Brain microvascular endothelial cell (primary cell): ENCODE results near the gene TCF7L1.

ENCODE experiments used
- DNase-seq: peaks from one replicate; pipeline ENCODE4 v3.0.0-alpha.2; 2020
- H3K27ac ChIP-seq: fragments of 250-450 bp; sonication (Bioruptor Pico); 2 replicates; pipeline ENCODE4 v1.5.1; 2020; ENCODE audit warnings: mild to moderate bottlenecking, moderate library complexity
- H3K27me3 ChIP-seq: fragments of 250-450 bp; sonication (Bioruptor Pico); replicated peaks from 2 replicates; pipeline ENCODE4 v1.5.1; 2020; ENCODE audit warnings: mild to moderate bottlenecking
- H3K36me3 ChIP-seq: fragments of 250-450 bp; sonication (Bioruptor Pico); replicated peaks from 2 replicates; pipeline ENCODE4 v1.5.1; 2020; ENCODE audit warnings: mild to moderate bottlenecking
- H3K4me3 ChIP-seq: 2 replicates; pipeline ENCODE4 v1.5.1; 2011; ENCODE audit warnings: low read depth, mild to moderate bottlenecking, control low read depth, low read length, moderate library complexity
- in situ Hi-C: cut with HindIII; loops from 2 replicates; pipeline ENCODE4 v1.10.0; 2017; ENCODE audit warnings: low sequenced_read_pairs, low pct_ligation_motif_present
- TF ChIP-seq, protein P1 (sequence below): IDR thresholded peaks from 2 replicates; pipeline ENCODE4 v1.5.1; 2011; ENCODE audit warnings: low read depth, mild to moderate bottlenecking, moderate library complexity, low read length, control low read depth, inconsistent platforms; ENCODE audit errors: missing control alignments

Gene TCF7L1

DNA sequence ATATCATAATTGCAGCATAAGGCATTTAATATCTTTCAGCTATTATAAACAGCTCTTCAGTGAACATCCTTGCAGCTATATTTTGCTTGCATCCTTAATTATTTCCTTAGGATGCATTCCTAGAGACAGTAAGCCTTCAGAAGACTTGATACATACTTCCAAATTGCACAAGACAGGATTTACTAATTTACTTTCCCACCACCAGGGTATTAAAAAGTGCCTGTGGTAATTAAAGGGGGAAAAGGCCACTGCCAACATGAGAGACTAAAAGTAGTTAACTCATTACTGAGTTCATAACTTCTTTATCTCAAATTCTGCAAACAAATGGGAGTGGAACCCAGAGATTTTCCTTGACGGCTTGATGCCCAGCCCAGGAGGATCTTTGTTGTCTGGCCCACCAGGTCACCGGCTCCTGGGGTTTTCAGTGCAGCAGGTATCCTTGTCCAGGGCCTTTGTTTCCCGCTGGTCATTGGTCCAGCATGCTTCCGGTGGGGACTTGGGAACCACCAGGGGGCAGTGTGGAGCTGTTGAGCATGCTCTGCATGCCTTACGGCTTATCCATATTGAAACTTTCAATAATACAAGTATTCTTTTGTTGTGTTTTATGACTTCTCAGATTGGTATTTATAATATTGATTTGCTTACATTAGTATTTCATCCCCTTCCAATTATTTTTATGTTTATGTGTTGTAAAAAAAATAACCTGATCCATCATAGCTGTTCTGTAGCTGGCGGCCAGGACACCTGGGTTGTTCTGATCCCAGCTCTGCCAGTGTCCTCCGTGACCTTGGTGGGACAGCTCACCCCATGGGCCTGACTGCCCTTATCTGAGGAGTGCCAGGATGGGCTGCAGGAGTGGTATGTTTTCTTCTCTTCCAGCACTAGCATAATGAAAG is 133.2 kb downstream of the TCF7L1 start:
- Histone ChIP-seq H3K27me3 (no peaks in the 10 kb centered on the region), H3K4me3 (no peak overlapping the region), H3K36me3 (no peaks in the 10 kb centered on the region), H3K27ac (no peak overlapping the region)
- TF ChIP-seq, protein P1, sequence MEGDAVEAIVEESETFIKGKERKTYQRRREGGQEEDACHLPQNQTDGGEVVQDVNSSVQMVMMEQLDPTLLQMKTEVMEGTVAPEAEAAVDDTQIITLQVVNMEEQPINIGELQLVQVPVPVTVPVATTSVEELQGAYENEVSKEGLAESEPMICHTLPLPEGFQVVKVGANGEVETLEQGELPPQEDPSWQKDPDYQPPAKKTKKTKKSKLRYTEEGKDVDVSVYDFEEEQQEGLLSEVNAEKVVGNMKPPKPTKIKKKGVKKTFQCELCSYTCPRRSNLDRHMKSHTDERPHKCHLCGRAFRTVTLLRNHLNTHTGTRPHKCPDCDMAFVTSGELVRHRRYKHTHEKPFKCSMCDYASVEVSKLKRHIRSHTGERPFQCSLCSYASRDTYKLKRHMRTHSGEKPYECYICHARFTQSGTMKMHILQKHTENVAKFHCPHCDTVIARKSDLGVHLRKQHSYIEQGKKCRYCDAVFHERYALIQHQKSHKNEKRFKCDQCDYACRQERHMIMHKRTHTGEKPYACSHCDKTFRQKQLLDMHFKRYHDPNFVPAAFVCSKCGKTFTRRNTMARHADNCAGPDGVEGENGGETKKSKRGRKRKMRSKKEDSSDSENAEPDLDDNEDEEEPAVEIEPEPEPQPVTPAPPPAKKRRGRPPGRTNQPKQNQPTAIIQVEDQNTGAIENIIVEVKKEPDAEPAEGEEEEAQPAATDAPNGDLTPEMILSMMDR: peak; percentile 94
- DNase-seq: peak; percentile 49
- in situ Hi-C loops: no loop called here

DNA sequence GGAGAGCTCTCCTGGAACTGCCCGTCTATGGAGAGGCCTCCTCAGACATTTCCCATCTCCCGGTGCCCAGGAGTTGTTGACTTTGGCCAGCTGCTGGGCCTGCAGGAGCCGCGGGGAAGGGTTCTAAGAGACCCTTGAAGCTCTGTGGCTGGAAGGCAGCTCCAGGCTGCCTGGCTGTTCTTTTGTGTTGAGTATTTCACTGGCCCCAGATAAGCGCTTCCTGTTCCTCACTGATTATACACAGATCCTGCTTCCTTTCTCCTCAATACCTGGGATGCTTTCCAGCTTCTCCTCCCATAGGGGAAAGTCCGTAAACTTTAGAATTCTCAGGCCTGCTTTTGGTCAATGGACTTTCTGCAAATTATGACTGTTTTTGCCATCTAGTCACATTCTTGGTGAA is 136.8 kb downstream of the TCF7L1 start:
- Histone ChIP-seq H3K36me3 (no peaks in the 10 kb centered on the region), H3K4me3 (no peak overlapping the region), H3K27me3 (no peaks in the 10 kb centered on the region), H3K27ac (no peak overlapping the region)
- TF ChIP-seq, protein P1: no peak
- DNase-seq: no peak
- in situ Hi-C loops: no loop called here

DNA sequence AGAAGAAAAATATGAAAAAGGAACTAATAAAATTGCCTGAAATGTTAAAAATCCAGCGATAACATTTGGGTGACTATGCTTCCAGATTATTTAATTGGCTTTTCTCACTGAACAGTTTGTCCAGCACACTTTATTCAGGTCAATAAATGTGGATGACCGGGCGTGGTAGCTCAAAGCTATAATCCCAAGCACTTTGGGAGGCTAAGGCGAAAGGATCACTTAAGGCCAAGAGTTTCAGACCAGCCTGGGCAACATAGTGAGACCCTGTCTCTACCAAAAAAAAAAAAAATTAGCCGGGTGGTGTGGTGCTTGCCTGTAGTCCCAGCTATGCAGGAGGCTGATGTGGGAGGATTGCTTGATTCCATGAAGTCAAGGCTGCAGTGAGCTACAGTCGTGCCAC is 139.2 kb downstream of the TCF7L1 start:
- Histone ChIP-seq H3K36me3 (no peaks in the 10 kb centered on the region), H3K27me3 (no peaks in the 10 kb centered on the region), H3K4me3 (no peak overlapping the region), H3K27ac (no peak overlapping the region)
- no peak for DNase-seq
- TF ChIP-seq, protein P1: no peak
- in situ Hi-C loops: no loop called here

DNA sequence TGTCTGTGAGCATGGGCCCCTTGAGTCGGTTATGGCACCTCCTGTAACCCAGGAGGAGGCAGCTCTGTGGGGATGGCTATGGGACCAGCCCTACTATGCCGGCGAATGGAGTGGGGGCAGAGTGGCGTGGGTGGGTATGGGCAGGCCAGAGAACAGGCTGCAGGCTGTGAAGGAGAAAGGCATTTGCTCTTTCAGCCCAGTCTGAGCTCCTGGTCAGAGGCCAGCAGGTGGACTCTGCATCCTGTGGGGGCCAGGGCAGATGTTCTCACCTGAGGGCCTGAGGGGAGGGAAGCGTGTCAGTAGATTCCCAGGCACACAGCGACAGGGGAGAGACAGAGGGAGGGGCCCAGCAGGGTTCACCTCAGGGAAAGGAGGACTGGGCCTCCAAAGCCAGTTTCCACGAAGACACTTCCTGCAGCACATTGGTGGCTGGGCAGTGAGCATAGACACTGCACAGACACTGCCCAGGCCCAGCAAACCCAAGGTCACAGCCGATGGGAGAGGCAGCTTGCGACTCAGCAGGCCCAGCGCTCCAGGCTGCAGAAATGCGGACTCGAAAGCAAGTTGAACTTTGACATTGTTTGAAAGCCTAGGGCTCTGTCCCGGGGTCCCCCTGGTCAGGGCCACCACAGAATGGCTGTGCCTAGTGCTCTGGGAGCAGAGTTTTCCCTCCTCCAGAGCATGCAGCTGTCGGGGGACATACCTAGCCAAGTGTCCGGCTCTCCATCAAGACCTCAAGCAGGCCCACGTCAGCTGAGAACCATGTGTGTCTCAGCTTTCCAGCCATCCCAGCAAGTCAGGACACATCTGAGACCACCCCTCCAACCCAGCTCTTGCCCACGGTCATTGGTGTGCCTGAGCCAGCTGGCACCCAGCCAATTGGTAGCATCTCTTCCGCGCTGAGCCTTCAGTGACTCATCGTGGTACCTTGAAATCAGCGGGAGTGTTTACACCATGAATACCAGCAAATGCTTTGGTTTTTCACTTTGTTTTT is 140.8 kb downstream of the TCF7L1 start:
- no peaks in the 10 kb centered on the region for H3K27me3 ChIP-seq
- H3K27ac ChIP-seq: no peak overlapping the region
- peak; percentile 53 for DNase-seq
- TF ChIP-seq, protein P1: no peak
- in situ Hi-C loops: no loop called here
- no peak overlapping the region for H3K4me3 ChIP-seq
- H3K36me3 ChIP-seq: no peaks in the 10 kb centered on the region

DNA sequence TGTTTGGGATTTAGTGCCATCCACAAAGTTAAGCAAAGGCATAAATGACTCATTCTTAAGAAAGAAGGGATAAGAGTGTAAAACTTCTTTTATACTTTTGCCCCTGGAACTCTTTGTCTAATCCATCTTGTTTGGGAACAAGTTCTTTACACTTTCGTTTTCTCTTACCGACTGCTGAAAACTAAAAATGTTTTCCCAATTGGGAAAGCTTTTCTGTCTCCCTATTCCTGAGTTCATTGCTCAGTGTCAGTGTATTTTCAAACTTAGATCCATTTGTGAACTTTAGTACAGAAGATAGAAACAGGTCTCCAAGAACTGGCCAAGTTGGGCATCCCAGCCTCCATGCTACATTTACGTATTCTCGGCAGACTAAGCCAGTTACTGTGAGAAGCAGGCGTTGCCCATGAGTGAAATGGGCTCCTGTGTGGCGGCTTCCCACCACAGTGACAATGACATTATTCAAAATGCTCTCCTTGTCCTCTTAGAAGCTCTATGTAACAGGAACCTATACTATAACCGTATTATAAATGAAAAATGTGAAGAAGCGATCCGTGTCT is 142.9 kb downstream of the TCF7L1 start:
- H3K36me3 ChIP-seq: no peaks in the 10 kb centered on the region
- H3K27me3 ChIP-seq: no peaks in the 10 kb centered on the region
- in situ Hi-C loops: no loop called here
- no peak overlapping the region for H3K27ac ChIP-seq
- TF ChIP-seq, protein P1: no peak
- no peak overlapping the region for H3K4me3 ChIP-seq
- DNase-seq: no peak
